Nephron progenitor cell (in vitro differentiated cells): ENCODE results near the gene ERBIN.

Source experiments
- DNase-seq: peaks from one replicate; pipeline ENCODE4 v3.0.0; 2021
- H3K27ac Mint-ChIP-seq: 2 replicates; pipeline ENCODE4 v1.8.0; 2021; ENCODE audit warnings: mild to moderate bottlenecking, moderate library complexity, mixed read lengths
- H3K27me3 Mint-ChIP-seq: 2 replicates; pipeline ENCODE4 v1.8.0; 2021; ENCODE audit warnings: mild to moderate bottlenecking, low read depth, mixed read lengths; ENCODE audit not compliant: poor library complexity
- H3K36me3 Mint-ChIP-seq: 2 replicates; pipeline ENCODE4 v1.8.0; 2021; ENCODE audit warnings: low read depth, mixed read lengths
- H3K4me1 Mint-ChIP-seq: 2 replicates; pipeline ENCODE4 v1.8.0; 2021; ENCODE audit warnings: mixed read lengths
- H3K4me3 Mint-ChIP-seq: 2 replicates; pipeline ENCODE4 v1.8.0; 2021; ENCODE audit warnings: mild to moderate bottlenecking, moderate library complexity, mixed read lengths
- H3K9me3 Mint-ChIP-seq: 2 replicates; pipeline ENCODE4 v1.8.0; 2021; ENCODE audit warnings: mild to moderate bottlenecking, moderate library complexity, mixed read lengths
- TF ChIP-seq, protein P1 (sequence below): fragments of 200-600 bp; sonication (generic); IDR thresholded peaks from 2 replicates; pipeline ENCODE4 v1.5.0; 2021; ENCODE audit warnings: antibody characterized with exemption

ERBIN gene

DNA sequence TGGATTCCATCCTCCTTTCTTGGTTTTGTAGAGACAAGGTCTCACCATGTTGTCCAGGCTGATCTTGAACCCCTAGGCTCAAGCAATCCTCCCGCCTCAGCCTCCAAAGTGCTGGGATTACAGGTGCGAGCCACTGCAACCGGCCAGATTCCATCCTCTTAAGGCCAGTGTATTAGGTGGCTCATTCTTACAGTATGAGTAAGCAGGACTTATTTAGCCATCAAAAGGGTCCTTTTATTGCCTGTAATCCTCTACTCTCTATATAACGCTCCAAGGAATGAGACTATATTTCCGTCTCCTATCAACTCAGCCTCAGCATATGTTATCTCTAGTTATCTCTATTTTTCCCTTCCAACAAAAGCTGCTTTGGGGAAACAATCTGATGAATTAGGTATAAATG is 3.0 kb upstream of the ERBIN start:
- no peak overlapping the region for H3K27ac Mint-ChIP-seq
- H3K9me3 Mint-ChIP-seq = no peaks in the 10 kb centered on the region
- H3K36me3 Mint-ChIP-seq = no peaks in the 10 kb centered on the region
- H3K27me3 Mint-ChIP-seq = no peaks in the 10 kb centered on the region
- H3K4me3 Mint-ChIP-seq = no peak overlapping the region
- H3K4me1 Mint-ChIP-seq = peaks cover 16% of the 10 kb centered on the region
- TF ChIP-seq, protein P1, sequence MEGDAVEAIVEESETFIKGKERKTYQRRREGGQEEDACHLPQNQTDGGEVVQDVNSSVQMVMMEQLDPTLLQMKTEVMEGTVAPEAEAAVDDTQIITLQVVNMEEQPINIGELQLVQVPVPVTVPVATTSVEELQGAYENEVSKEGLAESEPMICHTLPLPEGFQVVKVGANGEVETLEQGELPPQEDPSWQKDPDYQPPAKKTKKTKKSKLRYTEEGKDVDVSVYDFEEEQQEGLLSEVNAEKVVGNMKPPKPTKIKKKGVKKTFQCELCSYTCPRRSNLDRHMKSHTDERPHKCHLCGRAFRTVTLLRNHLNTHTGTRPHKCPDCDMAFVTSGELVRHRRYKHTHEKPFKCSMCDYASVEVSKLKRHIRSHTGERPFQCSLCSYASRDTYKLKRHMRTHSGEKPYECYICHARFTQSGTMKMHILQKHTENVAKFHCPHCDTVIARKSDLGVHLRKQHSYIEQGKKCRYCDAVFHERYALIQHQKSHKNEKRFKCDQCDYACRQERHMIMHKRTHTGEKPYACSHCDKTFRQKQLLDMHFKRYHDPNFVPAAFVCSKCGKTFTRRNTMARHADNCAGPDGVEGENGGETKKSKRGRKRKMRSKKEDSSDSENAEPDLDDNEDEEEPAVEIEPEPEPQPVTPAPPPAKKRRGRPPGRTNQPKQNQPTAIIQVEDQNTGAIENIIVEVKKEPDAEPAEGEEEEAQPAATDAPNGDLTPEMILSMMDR = no peak
- no peak for DNase-seq

DNA sequence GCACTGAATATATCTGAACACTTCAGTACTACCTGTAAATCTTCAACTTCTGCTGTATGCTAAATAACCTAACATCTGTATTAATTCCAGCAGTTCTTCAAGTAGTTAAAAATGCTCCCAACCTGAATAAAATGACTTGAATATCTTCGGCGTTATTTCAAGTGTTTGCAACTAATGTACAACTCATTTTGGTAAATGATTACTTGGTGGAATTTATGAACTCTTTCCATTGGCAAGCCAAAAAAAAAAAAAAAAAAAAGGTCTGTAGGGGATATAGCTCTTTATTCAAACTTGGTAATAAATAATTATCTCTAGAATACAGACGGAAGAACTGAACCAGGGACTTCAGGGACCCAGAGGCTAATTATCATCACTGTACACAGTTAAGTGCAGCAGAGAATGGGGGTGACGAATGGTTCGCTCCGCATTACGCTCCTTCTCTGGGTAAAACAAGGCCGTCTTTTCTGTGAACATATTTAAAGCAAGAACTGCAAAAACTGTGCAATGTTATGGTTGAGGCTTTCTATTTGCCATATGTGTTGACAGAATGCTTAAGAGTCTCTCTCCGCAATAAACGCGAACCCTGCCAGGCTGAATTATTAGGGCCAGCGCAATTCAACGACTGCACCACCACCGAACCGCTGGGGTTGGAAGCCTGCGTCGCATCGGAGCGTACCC is 1.9 kb upstream of the ERBIN start:
- Mint-ChIP-seq H3K9me3 (no peaks in the 10 kb centered on the region), H3K4me3 (peak overlapping the region; percentile 90), H3K36me3 (peaks cover 3% of the 10 kb centered on the region), H3K4me1 (peaks cover 20% of the 10 kb centered on the region), H3K27me3 (no peaks in the 10 kb centered on the region), H3K27ac (peak overlapping the region; percentile 97)
- no peak for DNase-seq
- TF ChIP-seq, protein P1 = no peak

DNA sequence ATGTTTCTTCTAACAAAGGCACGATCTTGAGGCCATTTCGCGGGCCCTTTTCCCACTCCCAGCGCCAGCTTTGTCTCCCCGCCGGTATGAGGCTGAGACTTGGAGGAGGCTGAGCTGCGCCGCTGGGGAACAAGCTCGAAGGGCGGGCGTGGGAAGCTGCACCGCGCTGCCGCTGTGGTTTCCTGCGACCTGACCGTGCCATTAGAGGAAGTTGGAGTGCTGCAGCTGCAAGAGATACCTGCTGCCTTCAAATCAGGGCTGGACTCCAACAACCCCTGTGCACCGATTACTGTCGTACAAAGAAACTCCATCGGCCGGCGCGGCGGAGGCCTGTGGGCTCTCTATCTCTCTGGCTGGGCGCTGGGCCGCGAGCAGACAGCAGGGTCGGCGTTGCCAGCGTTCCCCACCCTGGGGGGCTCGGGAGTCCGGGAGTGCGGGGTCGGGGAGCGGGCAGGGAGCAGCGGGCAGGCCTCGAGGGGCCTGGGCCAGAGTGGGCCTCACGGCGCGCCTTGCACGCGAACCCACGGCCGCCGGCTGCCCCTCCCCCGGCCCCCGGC is 1.3 kb upstream of the ERBIN start:
- DNase-seq = no peak
- H3K36me3 Mint-ChIP-seq = peaks cover 9% of the 10 kb centered on the region
- H3K27ac Mint-ChIP-seq = peak overlapping the region; percentile 97
- no peaks in the 10 kb centered on the region for H3K27me3 Mint-ChIP-seq
- TF ChIP-seq, protein P1 = no peak
- H3K4me1 Mint-ChIP-seq = peaks cover 26% of the 10 kb centered on the region
- peak overlapping the region; percentile 90 for H3K4me3 Mint-ChIP-seq
- no peaks in the 10 kb centered on the region for H3K9me3 Mint-ChIP-seq

DNA sequence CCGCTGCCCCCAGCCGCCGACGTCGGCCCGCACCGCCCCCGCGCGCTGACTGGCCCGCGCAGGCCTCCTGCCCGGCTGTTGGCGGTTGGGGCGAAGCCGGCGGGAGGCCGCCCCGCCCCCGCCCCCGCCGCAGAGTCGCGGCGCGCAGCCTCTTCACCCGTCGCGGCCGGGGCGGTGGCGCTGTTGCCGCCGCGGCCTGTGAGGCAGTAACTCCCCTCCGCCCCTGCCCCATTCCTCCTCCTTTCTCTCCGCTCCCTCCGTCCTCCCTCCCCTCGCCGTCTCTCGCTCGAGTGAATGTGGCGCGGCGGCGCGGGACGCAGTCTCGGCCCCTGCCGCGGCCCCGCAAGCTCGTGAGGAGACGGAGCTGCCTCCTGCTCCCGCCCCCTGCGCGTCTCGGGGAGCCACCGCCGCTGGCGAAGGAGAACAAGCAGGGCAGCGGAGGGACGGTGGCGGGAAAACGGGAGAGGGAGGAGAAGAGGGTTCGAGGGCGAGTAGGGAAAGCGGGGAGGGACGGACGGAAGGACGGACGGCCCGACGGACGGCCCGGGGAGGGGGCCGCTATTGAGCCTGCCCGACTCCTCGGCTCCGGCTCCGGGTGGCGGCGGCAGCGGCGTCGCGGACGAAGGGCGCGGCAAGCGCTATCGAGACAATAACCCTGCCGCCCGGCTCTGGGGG is 637 bp upstream of the ERBIN start:
- Mint-ChIP-seq H3K27me3 (no peaks in the 10 kb centered on the region), H3K27ac (peak overlapping the region; percentile 96), H3K4me1 (peaks cover 32% of the 10 kb centered on the region), H3K9me3 (peaks cover 4% of the 10 kb centered on the region), H3K36me3 (peaks cover 16% of the 10 kb centered on the region), H3K4me3 (peak overlapping the region; percentile 88)
- DNase-seq = peak; percentile 87
- TF ChIP-seq, protein P1 = no peak

DNA sequence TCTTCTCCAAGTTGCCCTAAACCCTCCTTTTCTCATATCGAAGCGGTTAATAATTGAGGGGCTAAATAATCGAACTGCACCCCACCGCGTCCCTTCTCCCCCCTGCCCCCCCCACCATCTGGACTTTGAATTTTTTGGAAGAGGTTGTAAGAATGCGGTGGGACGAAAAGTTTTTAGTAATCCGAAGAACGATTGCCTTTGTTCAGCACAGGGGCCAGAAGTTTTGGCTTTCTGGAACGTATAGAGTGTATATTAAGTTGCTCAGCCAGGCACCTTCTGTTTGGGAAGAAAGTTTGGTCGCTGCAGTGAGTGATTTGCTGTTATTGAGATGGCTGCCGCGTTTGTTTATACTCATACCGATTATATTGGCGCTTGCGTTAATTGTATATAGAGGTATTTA is 518 bp downstream of the ERBIN start:
- H3K9me3 Mint-ChIP-seq = peaks cover 8% of the 10 kb centered on the region
- peaks cover 27% of the 10 kb centered on the region for H3K36me3 Mint-ChIP-seq
- no peaks in the 10 kb centered on the region for H3K27me3 Mint-ChIP-seq
- H3K4me1 Mint-ChIP-seq = peaks cover 36% of the 10 kb centered on the region
- peak overlapping the region; percentile 91 for H3K27ac Mint-ChIP-seq
- DNase-seq = peak; percentile 5
- TF ChIP-seq, protein P1 = no peak
- peak overlapping the region; percentile 96 for H3K4me3 Mint-ChIP-seq
